HG03520 (cell line): ENCODE data around the gene CLCN6.

Experiments used
- ATAC-seq: cut with Tn5 transposase; IDR thresholded peaks from one replicate; pipeline ENCODE4 v1.9.1; 2021; ENCODE audit warnings: mild to moderate bottlenecking, moderate library complexity; ENCODE audit not compliant: unreplicated experiment

CLCN6 gene, protein sequence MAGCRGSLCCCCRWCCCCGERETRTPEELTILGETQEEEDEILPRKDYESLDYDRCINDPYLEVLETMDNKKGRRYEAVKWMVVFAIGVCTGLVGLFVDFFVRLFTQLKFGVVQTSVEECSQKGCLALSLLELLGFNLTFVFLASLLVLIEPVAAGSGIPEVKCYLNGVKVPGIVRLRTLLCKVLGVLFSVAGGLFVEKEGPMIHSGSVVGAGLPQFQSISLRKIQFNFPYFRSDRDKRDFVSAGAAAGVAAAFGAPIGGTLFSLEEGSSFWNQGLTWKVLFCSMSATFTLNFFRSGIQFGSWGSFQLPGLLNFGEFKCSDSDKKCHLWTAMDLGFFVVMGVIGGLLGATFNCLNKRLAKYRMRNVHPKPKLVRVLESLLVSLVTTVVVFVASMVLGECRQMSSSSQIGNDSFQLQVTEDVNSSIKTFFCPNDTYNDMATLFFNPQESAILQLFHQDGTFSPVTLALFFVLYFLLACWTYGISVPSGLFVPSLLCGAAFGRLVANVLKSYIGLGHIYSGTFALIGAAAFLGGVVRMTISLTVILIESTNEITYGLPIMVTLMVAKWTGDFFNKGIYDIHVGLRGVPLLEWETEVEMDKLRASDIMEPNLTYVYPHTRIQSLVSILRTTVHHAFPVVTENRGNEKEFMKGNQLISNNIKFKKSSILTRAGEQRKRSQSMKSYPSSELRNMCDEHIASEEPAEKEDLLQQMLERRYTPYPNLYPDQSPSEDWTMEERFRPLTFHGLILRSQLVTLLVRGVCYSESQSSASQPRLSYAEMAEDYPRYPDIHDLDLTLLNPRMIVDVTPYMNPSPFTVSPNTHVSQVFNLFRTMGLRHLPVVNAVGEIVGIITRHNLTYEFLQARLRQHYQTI

DNA sequence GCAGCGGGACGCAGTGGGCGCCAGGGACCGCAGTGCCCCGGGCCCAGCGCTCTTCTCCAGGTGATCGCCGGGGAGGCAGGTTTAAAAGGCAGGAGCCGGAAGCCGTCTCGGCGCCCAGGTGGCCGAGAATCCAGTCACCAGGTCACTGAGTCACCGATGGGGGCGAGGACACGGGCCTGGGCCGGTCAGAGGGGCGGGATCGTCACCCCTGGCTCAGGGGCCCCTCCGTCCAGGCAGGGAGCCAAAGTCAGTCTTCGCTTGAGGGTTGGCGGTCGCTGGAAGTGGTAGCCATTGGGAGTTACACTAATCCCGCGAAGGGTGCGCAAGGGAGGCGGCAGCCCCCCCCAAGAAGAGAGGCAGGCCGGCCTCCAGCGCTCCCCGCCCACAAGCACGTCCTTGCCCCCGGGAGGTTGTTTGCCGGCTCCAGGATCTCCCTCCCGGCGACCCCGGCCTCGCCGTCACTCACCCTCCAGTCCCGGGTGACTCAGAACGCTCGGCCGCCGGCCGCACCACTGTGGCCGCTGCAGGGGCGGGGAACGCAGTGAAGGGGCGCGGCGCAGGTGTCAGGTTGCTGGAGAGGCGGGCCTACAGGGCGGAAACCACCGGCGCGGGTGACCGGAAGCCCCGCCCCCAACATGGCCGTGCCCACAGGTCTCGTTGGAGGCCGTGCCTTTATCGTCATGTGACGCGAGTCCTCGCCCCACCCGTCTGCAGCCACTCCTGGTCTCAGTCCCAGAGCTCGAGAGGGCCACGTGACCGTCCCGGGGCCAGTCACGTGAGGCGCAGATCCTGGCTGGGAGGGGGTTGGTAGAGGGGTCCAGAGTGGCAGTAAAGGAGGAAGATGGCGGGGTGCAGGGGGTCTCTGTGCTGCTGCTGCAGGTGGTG is at the start of gene CLCN6, which contains the start of gene MTHFR:
Gene CLCN6 (plus strand): TSS at position 770 of the 885 bp plus-strand sequence. CDS start 72 bp downstream, at position 842.
Gene MTHFR (minus strand): TSS at position 543 of the 885 bp plus-strand sequence. CDS start 2,848 bp downstream, outside the sequence.
- ATAC-seq: peak; percentile 83

DNA sequence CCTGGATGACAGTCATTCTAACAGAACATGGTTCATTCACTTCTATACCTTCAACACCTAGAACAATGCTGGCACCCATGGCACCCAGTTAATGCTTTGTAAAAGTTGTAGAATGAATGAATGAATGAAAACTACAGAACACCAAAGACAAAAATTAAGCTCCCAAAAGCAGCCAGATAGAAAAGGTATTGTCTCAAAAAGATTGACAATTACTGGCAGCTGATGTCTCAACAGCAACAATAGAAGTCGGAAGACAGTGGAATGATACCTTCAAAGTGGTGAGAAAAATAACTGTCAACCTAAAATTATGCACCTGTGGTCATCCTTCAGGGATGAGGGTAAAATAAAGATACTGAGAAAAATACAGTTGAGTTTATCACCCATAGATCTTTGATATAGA is 48.9 kb upstream of the CLCN6 start:
- no peak for ATAC-seq

- ATAC-seq: no peak
Measured at GRCh38 chr1:11759791-11760190, 46.2 kb upstream of the CLCN6 start.

DNA sequence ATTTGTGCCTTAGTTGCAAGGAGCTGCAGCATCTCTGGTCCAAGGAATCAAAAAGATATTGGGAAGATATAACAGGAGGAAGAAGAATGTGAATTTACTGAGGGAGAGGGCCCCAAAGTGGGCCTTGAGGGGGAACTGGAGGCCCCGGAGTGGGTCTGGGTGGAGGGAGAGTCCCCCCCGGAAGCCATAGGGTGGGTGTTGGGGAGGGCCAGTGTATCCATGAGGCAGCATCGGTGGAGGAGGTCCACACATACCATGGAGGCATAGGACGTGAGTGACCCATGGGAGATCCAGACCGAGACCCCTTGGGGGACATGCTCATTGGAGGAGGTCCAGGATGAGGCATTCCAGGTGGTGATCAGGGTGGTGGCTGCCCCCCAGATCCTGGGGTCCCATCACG is 44.7 kb upstream of the CLCN6 start:
- ATAC-seq: no peak

GRCh38 chr1:11761988-11762406 is 44.0 kb upstream of the CLCN6 start, which contains the start of gene C1orf167:
Gene C1orf167 (plus strand): TSS chr1:11762193. CDS start chr1:11764401, 2,208 bp downstream.
- no peak for ATAC-seq

- no peak for ATAC-seq
Measured at GRCh38 chr1:11764115-11764514, 41.9 kb upstream of the CLCN6 start.

GRCh38 chr1:11764519-11764918 is 41.5 kb upstream of the CLCN6 start:
- no peak for ATAC-seq

GRCh38 chr1:11765661-11766428 is 40.1 kb upstream of the CLCN6 start:
- no peak for ATAC-seq

DNA sequence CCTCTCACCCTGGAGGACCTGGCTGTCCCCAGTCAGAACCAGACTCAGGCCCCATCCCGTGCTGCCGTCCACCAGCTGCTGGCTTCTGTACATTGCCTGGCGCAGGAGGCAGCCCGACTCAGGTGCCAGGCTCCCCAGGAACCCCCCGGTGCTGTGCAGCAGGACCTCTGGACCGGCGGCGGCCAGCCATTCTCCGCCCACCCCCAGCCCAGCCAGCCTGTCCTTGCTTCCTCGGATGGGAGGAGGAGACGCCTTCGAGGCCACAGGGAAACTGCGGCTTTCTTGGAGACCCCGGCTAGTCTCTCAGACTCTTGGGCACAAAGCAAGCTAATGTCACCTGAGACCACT is 39.6 kb upstream of the CLCN6 start:
- ATAC-seq: no peak

GRCh38 chr1:11767922-11768704 is 37.9 kb upstream of the CLCN6 start:
- ATAC-seq: no peak

DNA sequence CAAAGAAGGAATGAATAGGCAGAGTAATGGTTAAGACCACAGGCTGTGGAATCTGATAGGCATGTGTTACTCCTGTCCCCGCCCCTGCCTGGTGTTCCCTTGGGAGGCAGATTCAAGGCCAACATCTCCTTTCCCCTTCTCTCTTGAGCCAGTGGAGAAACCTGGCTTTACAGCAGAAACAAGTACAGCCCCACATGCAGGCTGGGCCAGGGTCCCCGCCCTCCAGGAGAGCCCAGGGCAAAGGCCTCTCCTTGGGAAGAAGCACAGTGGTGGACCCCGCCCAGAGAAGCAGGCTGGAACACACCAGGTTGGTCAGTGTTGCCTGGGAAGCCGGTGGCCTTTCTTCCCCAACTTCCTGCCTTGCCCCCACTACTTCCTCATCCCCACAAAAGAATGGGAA is 37.2 kb upstream of the CLCN6 start:
- no peak for ATAC-seq

DNA sequence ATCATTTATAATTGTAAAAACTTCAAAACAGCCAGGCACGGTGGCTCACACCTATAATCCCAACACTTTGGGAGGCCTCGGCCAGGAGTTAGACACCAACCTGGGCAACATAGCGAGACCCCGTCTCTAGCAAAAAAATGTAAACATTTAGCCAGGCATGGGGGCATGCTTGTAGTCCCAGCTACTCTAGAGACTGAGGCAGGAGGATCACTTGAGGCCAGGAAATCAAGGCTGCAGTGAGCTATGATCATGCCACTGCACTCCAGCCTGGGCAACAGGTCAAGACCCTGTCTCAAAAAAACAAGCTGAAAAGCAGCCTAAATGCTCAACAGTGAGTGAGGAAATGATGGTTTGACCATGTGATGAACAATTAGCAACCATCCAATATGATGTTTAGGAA is 36.7 kb upstream of the CLCN6 start:
- no peak for ATAC-seq

- ATAC-seq: no peak
Measured at GRCh38 chr1:11770011-11770410, 36.0 kb upstream of the CLCN6 start.

DNA sequence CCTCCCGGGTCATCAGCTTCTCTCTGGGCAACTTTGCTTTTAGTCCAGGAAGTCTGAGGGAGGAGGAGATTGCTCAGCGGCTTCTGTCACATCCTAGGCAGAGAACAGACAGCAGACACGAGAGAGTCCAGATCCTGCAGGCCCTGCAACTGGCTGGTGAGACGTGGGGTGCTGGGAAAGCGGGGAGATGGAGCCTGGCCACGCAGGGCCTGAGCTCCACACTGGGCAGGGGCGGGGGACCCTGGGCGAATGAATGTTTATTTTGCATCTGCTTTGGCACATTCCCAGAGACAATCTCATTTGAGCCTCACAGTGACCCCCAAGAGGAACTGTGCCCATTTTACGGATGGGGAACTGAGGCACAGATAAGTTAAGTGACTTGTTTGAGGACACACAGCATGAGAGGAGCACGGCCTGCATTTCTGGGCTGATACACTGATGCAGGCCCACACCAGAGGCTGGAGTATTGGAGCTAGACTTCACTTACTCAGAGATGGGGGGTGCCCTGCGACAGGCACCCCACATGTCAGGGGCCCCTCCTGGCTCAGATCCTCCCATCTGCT is 34.4 kb upstream of the CLCN6 start:
- ATAC-seq: no peak

- ATAC-seq: no peak
Measured at GRCh38 chr1:11772458-11772857, 33.5 kb upstream of the CLCN6 start.

- ATAC-seq: no peak
Measured at GRCh38 chr1:11774753-11775152, 31.2 kb upstream of the CLCN6 start.

DNA sequence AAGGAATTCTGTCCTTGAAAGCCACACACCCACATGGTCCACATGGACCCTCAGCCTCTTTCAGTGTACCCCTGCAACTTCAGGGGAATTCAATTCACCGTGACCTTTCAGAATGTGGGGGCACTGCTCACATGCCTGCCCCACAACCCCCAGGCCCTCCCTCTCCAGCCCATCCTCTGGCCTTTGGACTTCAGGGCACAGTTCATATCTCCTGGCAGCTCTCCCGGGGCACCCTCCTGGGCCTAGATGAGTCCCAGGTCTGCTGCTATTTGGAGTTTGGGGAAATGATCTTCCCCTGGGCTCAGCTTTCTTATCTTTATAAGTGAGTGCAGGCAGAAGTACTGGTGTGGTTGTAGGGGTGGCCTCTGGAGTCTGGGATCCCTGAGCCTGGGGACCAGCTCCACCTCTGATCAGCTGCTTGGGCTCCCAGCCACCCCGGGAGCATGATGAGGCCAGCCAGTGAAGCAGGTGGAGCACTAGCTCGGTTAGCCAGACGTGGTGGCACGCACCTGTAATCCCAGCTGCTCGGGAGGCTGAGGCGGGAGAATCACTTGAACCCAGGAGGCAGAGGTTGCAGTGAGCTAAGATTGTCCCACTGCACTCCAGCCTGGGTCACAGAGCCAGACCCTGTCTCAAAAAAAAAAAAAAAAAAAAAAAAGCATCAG is 28.2 kb upstream of the CLCN6 start:
- no peak for ATAC-seq

DNA sequence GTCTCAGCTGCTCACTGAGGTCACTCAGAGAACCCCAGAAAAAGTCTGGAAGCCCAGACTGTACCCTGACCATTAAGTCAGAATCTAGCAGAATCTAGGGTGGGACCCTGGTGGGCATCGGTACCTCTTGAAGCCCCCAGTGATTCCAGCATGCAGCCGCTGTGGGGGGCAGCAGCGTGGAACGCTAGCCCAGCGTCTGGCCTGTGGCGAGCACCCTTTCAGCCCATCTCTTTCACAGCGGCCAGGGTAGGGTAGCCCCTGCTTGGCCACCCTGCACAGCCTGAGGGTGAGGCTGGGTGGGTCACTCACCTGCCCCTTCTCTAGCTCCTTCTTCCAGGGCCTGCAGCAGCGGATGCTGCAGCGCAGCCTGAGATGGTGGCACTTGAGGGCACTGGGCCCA is 27.7 kb upstream of the CLCN6 start:
- ATAC-seq: no peak
